HepG2 (cell line): ENCODE data around the gene MTHFD1L. TPM values are rescaled to one million over a fixed set of nuclear protein-coding genes. Genes with fewer than 3 reads are reported as not detected.

Source experiments
- FOXK1 ChIP-seq: sonication (generic); formaldehyde crosslinking; IDR thresholded peaks from 2 replicates; pipeline ENCODE4 v1.4.0; 2020; ENCODE audit warnings: low read depth, missing genetic modification reagents, borderline replicate concordance
- HDAC2 ChIP-seq: sonication (generic); formaldehyde crosslinking; IDR thresholded peaks from 2 replicates; pipeline ENCODE4 v1.4.0; 2020; ENCODE audit warnings: missing genetic modification reagents
- HDAC6 ChIP-seq: fragments of 200-600 bp; sonication (generic); IDR thresholded peaks from 2 replicates; pipeline ENCODE4 v1.7.0; 2017; ENCODE audit warnings: mild to moderate bottlenecking, antibody characterized with exemption, low read length, low read depth
- HIC2 ChIP-seq: sonication (generic); formaldehyde crosslinking; IDR thresholded peaks from 2 replicates; pipeline ENCODE4 v1.9.0; 2022; ENCODE audit warnings: low read depth, missing genetic modification reagents
- HNRNPH1 ChIP-seq: fragments of 200-400 bp; formaldehyde crosslinking; optimal IDR thresholded peaks from 2 replicates; pipeline ENCODE3; 2017; ENCODE audit warnings: mild to moderate bottlenecking, low read depth, low read length
- JUN ChIP-seq: sonication (generic); formaldehyde crosslinking; IDR thresholded peaks from 2 replicates; pipeline ENCODE4 v1.4.0; 2020; ENCODE audit warnings: mild to moderate bottlenecking, missing genetic modification reagents
- NR1H2 ChIP-seq: sonication (generic); formaldehyde crosslinking; IDR thresholded peaks from 2 replicates; pipeline ENCODE4 v1.8.1; 2022; ENCODE audit warnings: low read depth, missing genetic modification reagents, borderline replicate concordance
- PAXIP1 ChIP-seq: sonication (generic); formaldehyde crosslinking; conservative IDR thresholded peaks from 2 replicates; pipeline ENCODE4 v1.4.0; 2020; ENCODE audit warnings: mild to moderate bottlenecking, missing genetic modification reagents, moderate library complexity
- POGK ChIP-seq: sonication (generic); formaldehyde crosslinking; conservative IDR thresholded peaks from 2 replicates; pipeline ENCODE4 v1.8.0; 2022; ENCODE audit warnings: mild to moderate bottlenecking, moderate library complexity, missing genetic modification reagents
- SOX5 ChIP-seq: IDR thresholded peaks from 2 replicates; pipeline ENCODE4 v1.6.1; 2016; ENCODE audit warnings: borderline replicate concordance
- TAF15 ChIP-seq: fragments of 200-400 bp; formaldehyde crosslinking; IDR thresholded peaks from one replicate; pipeline ENCODE4 v1.6.1; 2018; ENCODE audit warnings: mild to moderate bottlenecking, low read depth, low read length; ENCODE audit not compliant: poor library complexity, severe bottlenecking
- ZBTB43 ChIP-seq: sonication (generic); formaldehyde crosslinking; conservative IDR thresholded peaks from 2 replicates; pipeline ENCODE4 v1.4.0; 2020; ENCODE audit warnings: missing genetic modification reagents
- ZFP36L2 ChIP-seq: sonication (generic); formaldehyde crosslinking; IDR thresholded peaks from 2 replicates; pipeline ENCODE4 v1.4.0; 2020; ENCODE audit warnings: missing genetic modification reagents
- ZNF557 ChIP-seq: sonication (generic); formaldehyde crosslinking; IDR thresholded peaks from 2 replicates; pipeline ENCODE4 v1.4.0; 2020; ENCODE audit warnings: missing genetic modification reagents
- ZNF616 ChIP-seq: sonication (generic); formaldehyde crosslinking; IDR thresholded peaks from 2 replicates; pipeline ENCODE4 v1.5.0; 2020; ENCODE audit warnings: low read depth, mild to moderate bottlenecking, missing genetic modification reagents
- ZNF839 ChIP-seq: sonication (generic); formaldehyde crosslinking; IDR thresholded peaks from 2 replicates; pipeline ENCODE4 v1.4.0; 2020; ENCODE audit warnings: missing genetic modification reagents, mild to moderate bottlenecking, borderline replicate concordance
- ZSCAN25 ChIP-seq: sonication (generic); formaldehyde crosslinking; IDR thresholded peaks from 2 replicates; pipeline ENCODE4 v1.8.0; 2022; ENCODE audit warnings: mild to moderate bottlenecking, missing genetic modification reagents
- polyA plus RNA-seq, 8 experiments: library from polyadenylated mRNA; depleted of rRNA in 3 of 8; stranded (reverse) in 7 of 8; unstranded in 1 of 8; fragments of >200 nt; fragmentation: Illumina TruSeq in 4 of 8; extraction: Trizol in 4 of 8; gene quantifications; 2 replicates each; pipeline versions ENCODE4 v1.2.1 to v1.2.3, GENCODE V29; 2011 to 2016; ENCODE audit warnings: low read depth in 4 of 8, missing spikeins in 1 of 8, mixed read lengths in 1 of 8; ENCODE audit not compliant: insufficient read depth in 1 of 8
- total RNA-seq, 5 experiments: library from RNA; depleted of rRNA; stranded (reverse); fragments of >200 nt; fragmentation: Illumina TruSeq; extraction: Trizol; gene quantifications; 2 replicates each; pipeline ENCODE4 v1.2.3, GENCODE V29; 2016; ENCODE audit warnings: low read depth in 1 of 5

MTHFD1L gene
- total and polyA plus RNA-seq, 2 of the 13 experiments (the other 11 are each of a cell fraction or from before 2014, with no cell fraction given) = 24.0 to 39.6 TPM

- TF ChIP-seq ZBTB43 (CRISPR knock-in tag) (no peak), TAF15 (no peak), HDAC2 (CRISPR knock-in tag) (no peak), HNRNPH1 (no peak), ZNF616 (CRISPR knock-in tag) (no peak), HDAC6 (no peak), ZSCAN25 (no peak), PAXIP1 (CRISPR knock-in tag) (peak; percentile 91), POGK (CRISPR knock-in tag) (no peak), HIC2 (CRISPR knock-in tag) (no peak; the same call in 1 of the 2 replicates), ZFP36L2 (no peak), FOXK1 (CRISPR knock-in tag) (0 out of 2 replicates have a peak, but pooled peaks have one; percentile 57), NR1H2 (no peak), ZNF557 (CRISPR knock-in tag) (no peak), SOX5 (CRISPR knock-in tag) (peak; percentile 66; the same call in 1 of the 2 replicates), JUN (CRISPR knock-in tag) (peak; percentile 93), ZNF839 (CRISPR knock-in tag) (no peak)
Observed at GRCh38 chr6:151060096-151060765, 194.7 kb downstream of the MTHFD1L start (continued).
